OCI-LY3 (cell line): Measurements from ENCODE around the gene CD248.

ENCODE experiments used
- H2AFZ ChIP-seq: fragments of 200-600, 300-600 bp; shearing (Covaris generic); 2 replicates; pipeline ENCODE4 v1.6.0; 2014; ENCODE audit warnings: antibody characterized with exemption, low read depth, low read length
- H3K27ac ChIP-seq: fragments of 200-600, 300-600 bp; sonication (generic); 2 replicates; pipeline ENCODE4 v1.5.1; 2014; ENCODE audit warnings: mild to moderate bottlenecking, low read length, moderate library complexity, mixed read lengths
- H3K27me3 ChIP-seq: fragments of 200-600, 300-600 bp; sonication (generic); 2 replicates; pipeline ENCODE4 v1.6.1; 2014; ENCODE audit warnings: low read depth, low read length, mixed read lengths
- H3K36me3 ChIP-seq: fragments of 200-600, 300-600 bp; sonication (generic); replicated peaks from 2 replicates; pipeline ENCODE3; 2014; ENCODE audit warnings: low read depth, low read length, mixed read lengths
- H3K4me1 ChIP-seq: fragments of 300-600, 200-600 bp; sonication (generic); 2 replicates; pipeline ENCODE4 v1.6.1; 2014; ENCODE audit warnings: low read length, mixed read lengths
- H3K4me2 ChIP-seq: fragments of 200-600, 300-600 bp; sonication (generic); 2 replicates; pipeline ENCODE4 v1.6.1; 2014; ENCODE audit warnings: low read length, mixed read lengths
- H3K4me3 ChIP-seq: fragments of 300-600, 200-600 bp; sonication (generic); 2 replicates; pipeline ENCODE4 v1.5.1; 2014; ENCODE audit warnings: antibody characterized with exemption, mild to moderate bottlenecking, low read length, moderate library complexity
- H3K79me2 ChIP-seq: fragments of 300-600, 200-600 bp; shearing (Covaris generic); 2 replicates; pipeline ENCODE4 v1.6.1; 2014; ENCODE audit warnings: mild to moderate bottlenecking, low read length, mixed read lengths
- H3K9ac ChIP-seq: fragments of 300-600, 200-600 bp; shearing (Covaris generic); 2 replicates; pipeline ENCODE4 v1.6.0; 2014; ENCODE audit warnings: mild to moderate bottlenecking, low read length, moderate library complexity
- H3K9me3 ChIP-seq: fragments of 200-600, 300-600 bp; shearing (Covaris generic); 2 replicates; pipeline ENCODE4 v1.6.1; 2014; ENCODE audit warnings: low read length, mixed read lengths; ENCODE audit not compliant: insufficient read depth
- H4K20me1 ChIP-seq: fragments of 200-600, 300-600 bp; sonication (generic); 2 replicates; pipeline ENCODE4 v1.6.1; 2016; ENCODE audit warnings: low read length, mixed read lengths; ENCODE audit not compliant: insufficient read depth
- CTCF ChIP-seq: fragments of 200-600, 300-600 bp; sonication (generic); IDR thresholded peaks from 2 replicates; pipeline ENCODE4 v1.5.1; 2014; ENCODE audit warnings: antibody characterized with exemption, low read length, low read depth
- EZH2phosphoT487 ChIP-seq: fragments of 200-600 bp; shearing (Covaris generic); IDR thresholded peaks from 2 replicates; pipeline ENCODE4 v1.6.1; 2018; ENCODE audit warnings: antibody characterized with exemption, mixed run types, low read depth

CD248 gene

GRCh38 chr11:66339162-66339675 lies 22.4 kb upstream of the CD248 start:
- Histone ChIP-seq H3K4me2 (no peak overlapping the region), H2AFZ (no peak overlapping the region), H3K27me3 (no peaks in the 10 kb centered on the region), H3K4me3 (no peak overlapping the region), H3K36me3 (peaks cover 34% of the 10 kb centered on the region), H3K79me2 (peaks cover 16% of the 10 kb centered on the region), H3K9me3 (no peaks in the 10 kb centered on the region), H3K9ac (no peak overlapping the region), H3K27ac (no peak overlapping the region), H3K4me1 (peaks cover 7% of the 10 kb centered on the region), H4K20me1 (no peaks in the 10 kb centered on the region)
- TF ChIP-seq EZH2phosphoT487 (no peak), CTCF (no peak)

- peaks cover 34% of the 10 kb centered on the region for H3K36me3 ChIP-seq
- no peak overlapping the region for H3K27ac ChIP-seq
- H3K79me2 ChIP-seq = peaks cover 9% of the 10 kb centered on the region
- TF ChIP-seq EZH2phosphoT487 = no peak
- no peak for TF ChIP-seq CTCF
- H2AFZ ChIP-seq = no peak overlapping the region
- no peak overlapping the region for H3K4me3 ChIP-seq
- no peak overlapping the region for H3K4me2 ChIP-seq
- no peaks in the 10 kb centered on the region for H3K27me3 ChIP-seq
- H4K20me1 ChIP-seq = no peaks in the 10 kb centered on the region
- H3K9ac ChIP-seq = no peak overlapping the region
- no peaks in the 10 kb centered on the region for H3K9me3 ChIP-seq
- H3K4me1 ChIP-seq = no peaks in the 10 kb centered on the region; the same call in 1 of the 2 replicates
Measured at GRCh38 chr11:66338276-66339161, 21.7 kb upstream of the CD248 start.

- Histone ChIP-seq H3K27ac (no peak overlapping the region), H3K36me3 (peaks cover 29% of the 10 kb centered on the region), H3K4me2 (no peak overlapping the region), H4K20me1 (no peaks in the 10 kb centered on the region), H3K9ac (no peak overlapping the region), H3K4me1 (no peaks in the 10 kb centered on the region), H3K27me3 (no peaks in the 10 kb centered on the region), H3K9me3 (no peaks in the 10 kb centered on the region), H3K4me3 (no peak overlapping the region), H3K79me2 (no peaks in the 10 kb centered on the region), H2AFZ (no peak overlapping the region)
- TF ChIP-seq CTCF (no peak), EZH2phosphoT487 (no peak)
Measured at GRCh38 chr11:66337103-66337899, 20.5 kb upstream of the CD248 start.
